GM21390 (cell line): Measurements from ENCODE around the gene ETV3L.
A peak's percentile ranks its signal among the peaks of the same experiment; 100 is the strongest.

Source experiments
- ATAC-seq: cut with Tn5 transposase; IDR thresholded peaks from one replicate; pipeline ENCODE4 v1.9.1; 2021; ENCODE audit not compliant: unreplicated experiment

The ETV3L gene

DNA sequence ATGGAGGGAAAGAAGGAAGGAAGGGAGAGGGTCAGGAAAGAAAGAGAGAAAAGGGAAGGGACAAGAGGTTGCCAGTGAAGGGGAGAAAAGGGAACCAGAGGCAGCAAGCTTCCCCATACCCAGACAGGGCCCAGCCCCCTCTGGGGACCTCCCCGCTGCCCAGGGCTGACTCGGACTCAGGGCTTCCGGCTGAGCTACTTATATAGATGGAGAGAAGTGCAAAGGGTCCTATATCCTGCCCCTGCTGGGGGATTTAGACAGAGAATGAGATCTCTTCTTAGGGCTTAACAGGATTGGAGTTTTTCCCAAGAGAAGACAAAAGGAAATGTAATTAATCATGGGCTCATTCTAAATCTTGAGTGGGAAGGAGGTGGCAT, at the start of gene ETV3L:
Gene ETV3L (minus strand): TSS at position 176 of the 377 bp plus-strand sequence. CDS start 285 bp downstream, outside the sequence.
- ATAC-seq, result no peak

- no peak for ATAC-seq
These were observed 48.5 kb upstream of the ETV3L start for GRCh38 chr1:157147906-157148700.

DNA sequence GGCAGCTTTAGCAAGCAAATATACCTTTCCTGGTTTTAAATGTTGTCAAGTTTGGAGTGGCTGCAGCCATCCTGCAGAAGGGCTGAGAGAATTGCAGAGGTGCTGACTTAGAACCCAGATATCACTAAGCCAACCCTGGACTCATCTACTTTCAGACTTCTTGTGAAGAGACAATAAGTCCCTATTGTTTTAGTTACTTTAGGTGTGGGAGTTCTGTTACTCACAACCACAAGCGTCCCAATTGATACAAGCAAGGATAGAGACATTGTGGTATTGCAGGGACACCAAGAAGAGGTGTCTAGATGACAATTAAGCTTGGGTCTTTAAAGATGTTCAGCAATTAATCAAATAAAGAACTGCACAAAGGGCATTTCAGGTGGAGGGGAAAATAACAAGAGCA, 47.4 kb upstream of the ETV3L start:
- ATAC-seq, result no peak

DNA sequence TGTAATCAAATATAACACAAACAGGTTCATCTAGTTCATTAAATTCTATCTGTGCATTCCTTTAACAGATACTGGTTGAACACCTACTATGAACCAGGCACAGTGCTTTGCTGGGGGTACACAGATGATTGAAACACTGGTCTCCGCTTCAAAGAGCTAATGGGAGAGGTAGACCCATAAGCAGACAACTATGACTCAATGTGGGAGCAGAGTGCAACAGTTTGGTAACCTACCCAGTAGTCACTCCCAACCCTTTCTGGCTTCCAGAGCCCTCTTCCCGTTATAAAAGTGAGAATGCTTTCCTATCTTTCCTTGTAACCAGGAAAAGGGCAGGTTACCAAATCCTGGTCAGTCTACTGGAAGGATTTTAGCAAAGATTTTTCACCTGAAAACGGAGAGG, 46.6 kb upstream of the ETV3L start:
- no peak for ATAC-seq

- ATAC-seq, result no peak
These were observed 45.5 kb upstream of the ETV3L start for GRCh38 chr1:157145076-157145475.

DNA sequence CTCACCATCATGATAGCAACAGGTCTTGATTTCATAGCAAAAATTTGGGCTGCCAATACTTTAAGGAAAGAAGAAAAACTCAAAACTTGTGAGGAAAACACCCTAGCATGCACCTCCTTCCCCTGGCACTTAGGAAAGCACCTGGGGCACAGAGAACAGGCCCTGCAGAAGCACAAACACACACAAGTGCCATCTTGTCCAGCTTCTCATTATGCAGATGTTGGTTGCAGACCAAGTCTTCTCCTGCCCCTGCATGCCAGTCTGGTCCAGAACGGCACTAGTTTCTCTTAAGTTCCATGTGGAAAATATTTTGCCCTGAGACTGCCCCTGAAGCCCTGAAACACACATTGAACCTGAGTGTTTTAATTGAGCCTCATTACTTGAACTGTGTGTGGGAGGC, 44.9 kb upstream of the ETV3L start:
- ATAC-seq, result no peak

DNA sequence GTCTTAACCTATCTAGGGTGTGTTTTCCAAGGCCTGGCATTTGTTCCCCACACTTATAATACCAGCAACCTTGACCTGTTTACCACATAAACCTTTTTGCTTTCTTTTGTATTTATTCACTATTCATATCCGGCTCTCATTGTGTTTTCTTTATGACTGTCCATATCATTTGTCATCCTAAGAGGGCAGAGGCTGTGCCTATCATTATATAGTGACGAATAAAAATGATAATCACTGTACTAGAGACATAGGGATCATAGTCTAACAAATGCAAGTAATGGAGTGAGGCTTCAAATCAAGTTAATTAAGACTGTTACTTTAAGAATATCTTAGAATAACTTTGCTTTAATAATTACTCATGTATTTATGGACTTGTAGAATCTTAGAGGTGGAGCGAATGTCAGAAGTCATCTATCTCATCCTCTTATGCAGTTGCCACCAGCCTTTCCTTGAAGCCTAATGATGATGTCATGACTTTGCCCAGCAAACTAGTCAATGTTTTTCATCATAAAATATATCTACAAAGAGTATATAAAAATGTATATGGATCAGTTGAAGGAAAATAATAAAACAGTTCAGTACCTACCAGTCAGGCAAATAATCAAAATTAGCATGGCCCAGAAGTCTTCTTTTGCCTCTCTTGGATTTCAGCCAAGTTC, 43.3 kb upstream of the ETV3L start:
- no peak for ATAC-seq

- no peak for ATAC-seq
These were observed 42.6 kb upstream of the ETV3L start for GRCh38 chr1:157142201-157142600.

DNA sequence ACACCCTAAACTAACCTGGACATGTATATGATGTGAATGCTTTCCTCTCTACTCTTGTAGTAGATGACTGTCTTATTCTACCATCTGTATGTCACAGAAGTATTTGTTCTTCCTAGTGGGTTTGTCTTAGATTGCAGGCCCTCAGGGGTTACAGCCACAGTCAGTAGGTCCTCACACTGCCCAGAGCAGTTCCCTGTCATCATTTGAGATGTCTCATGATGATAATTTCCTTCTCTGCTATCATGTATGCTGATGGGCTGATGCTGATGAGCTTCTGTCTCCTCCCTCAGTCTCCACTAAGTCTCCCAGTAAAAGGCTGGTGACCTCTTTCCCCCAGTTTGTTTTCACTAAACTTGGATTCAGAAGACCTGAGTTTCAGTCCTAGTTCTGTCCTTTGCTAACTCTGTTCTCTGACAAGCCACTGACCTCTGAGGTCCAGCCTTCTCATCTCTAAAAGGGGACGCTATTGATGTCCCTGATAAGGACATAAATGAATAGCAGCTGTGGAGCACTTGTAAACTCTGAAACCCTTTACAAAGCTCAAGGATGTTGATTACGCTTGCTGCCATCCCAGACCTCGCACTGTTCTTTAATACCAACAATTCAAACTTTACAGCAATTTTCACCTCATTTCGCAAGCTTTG, 41.7 kb upstream of the ETV3L start:
- no peak for ATAC-seq

- no peak for ATAC-seq
These were observed 40.5 kb upstream of the ETV3L start for GRCh38 chr1:157140063-157140588.

- ATAC-seq, result no peak
These were observed 39.6 kb upstream of the ETV3L start for GRCh38 chr1:157139052-157139715.

- ATAC-seq, result peak; percentile 91
These were observed 38.8 kb upstream of the ETV3L start, which contains the start of gene ETV3 for GRCh38 chr1:157138220-157139051. Gene ETV3 (minus strand): TSS chr1:157138395. CDS start chr1:157136352, 2,043 bp downstream.

DNA sequence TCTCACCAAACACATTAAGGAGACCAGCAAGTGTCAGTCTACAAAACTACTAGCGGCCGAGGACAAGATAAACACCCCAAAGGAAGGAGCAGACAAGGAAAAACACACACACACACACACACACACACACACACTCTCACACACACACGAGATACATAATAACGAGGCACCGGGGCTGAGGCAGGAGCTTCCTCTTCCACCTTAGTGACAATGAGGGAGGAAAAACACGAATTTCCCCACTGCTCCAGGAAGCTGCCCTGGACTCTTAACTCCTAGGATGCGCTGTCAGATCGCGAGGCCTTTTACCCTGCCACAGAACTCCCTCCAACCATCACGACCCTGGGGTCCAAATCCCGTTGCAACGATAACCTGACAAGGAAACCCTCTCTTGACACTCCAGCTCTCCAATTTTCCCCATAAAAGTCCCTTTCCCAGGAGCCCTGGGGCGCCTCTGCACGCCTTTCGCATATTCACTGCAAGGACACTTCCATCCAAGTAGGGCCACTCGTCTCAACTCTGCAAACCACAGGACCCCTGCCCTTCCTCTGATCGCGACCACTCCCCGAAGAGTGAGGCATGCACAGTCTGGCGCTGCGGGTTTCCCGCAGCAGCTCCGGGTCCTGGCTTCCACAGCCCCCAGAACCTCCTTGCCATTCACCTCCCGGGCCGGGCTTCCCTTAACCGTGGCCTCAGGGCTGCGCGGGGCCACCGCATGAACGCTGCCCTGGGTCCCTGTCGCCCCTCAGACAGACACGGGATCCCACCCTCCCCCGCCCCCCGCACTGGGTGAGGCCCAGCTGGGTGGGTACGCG, 38.0 kb upstream of the ETV3L start:
- ATAC-seq, result no peak

GRCh38 chr1:157137046-157137407, 37.4 kb upstream of the ETV3L start:
- ATAC-seq, result no peak

GRCh38 chr1:157136133-157136532, 36.5 kb upstream of the ETV3L start:
- no peak for ATAC-seq

DNA sequence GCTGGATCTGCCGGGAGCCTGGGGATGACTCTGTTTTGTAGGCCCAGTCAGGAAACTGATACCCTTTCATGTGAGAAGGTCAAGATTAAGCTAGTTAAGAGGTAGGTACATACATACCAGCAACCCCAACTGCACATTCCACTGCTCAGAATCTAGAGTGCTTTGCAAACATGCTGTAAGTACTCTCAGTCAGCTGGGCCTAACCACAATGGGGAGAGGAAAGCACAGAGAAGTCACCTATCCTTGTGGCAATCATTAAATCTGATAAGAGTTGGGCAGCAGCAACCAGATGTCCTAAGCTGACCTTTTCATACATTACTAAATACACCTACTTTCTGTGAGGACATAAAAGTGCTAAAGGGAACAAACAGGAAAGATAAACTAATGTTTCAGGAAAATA, 36.0 kb upstream of the ETV3L start:
- ATAC-seq, result no peak

DNA sequence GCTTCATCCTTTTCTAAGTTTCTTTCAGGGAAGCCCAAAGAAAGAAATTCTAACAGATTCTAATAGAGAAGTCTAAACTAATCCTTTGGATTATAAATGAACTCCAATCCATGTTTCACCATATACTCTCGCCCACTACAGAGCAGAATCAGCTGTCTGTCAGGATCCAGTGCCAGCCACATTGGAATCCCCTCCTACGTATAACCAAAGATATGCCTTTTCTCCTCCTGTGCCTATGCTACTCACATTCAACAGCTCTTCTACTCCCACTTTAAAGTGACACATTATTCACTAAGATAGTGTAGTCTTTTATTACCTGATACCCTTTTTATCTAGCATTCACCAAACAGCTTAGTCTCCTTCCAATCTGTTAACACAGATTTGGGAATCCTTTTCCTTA, 35.5 kb upstream of the ETV3L start:
- ATAC-seq, result no peak

GRCh38 chr1:157134442-157134841, 34.8 kb upstream of the ETV3L start:
- no peak for ATAC-seq

GRCh38 chr1:157133426-157133825, 33.8 kb upstream of the ETV3L start:
- ATAC-seq, result no peak
